H1 (cell line): ENCODE results near the gene THBD. TPM values are rescaled to one million over a fixed set of nuclear protein-coding genes. Genes with fewer than 3 reads are reported as not detected.

ENCODE experiments used
- CTCF ChIA-PET: fragments of 300-600 bp; sonication (Branson Sonifier 250); formaldehyde crosslinking; loops from one replicate; lab custom pipeline; 2021; ENCODE audit not compliant: partially characterized antibody; lab: Charles Lee
- POLR2A ChIA-PET: fragments of 300-600 bp; sonication (Branson Sonifier 250); formaldehyde crosslinking; loops from one replicate; lab custom pipeline; 2021; ENCODE audit warnings: inconsistent platforms; ENCODE audit not compliant: partially characterized antibody; lab: Charles Lee
- DNase-seq, 2 experiments: peaks; one replicate each; pipeline versions ENCODE4 v3.0.0 to v3.0.0-alpha.2; 2010 to 2022; ENCODE audit warnings: low spot score in 2 of 2, low read depth in 1 of 2, mixed read lengths in 1 of 2
- FAIRE-seq: peaks from 2 replicates; lab custom pipeline; 2011; peaks lifted over from hg19 to GRCh38; lab: Jason Lieb, UNC
- H2AFZ ChIP-seq: 2 replicates; pipeline ENCODE4 v1.8.1; 2012; ENCODE audit warnings: low read length, inconsistent platforms
- H2AK5ac ChIP-seq: 2 replicates; pipeline ENCODE4 v1.6.1; 2013; ENCODE audit warnings: low read depth, low read length
- H2BK120ac ChIP-seq: replicated peaks from 2 replicates; pipeline ENCODE3; 2013; ENCODE audit warnings: low read depth, low read length, inconsistent platforms
- H2BK12ac ChIP-seq: 2 replicates; pipeline ENCODE4 v1.6.1; 2013; ENCODE audit warnings: low read depth, low read length
- H2BK15ac ChIP-seq: 2 replicates; pipeline ENCODE4 v1.6.1; 2013; ENCODE audit warnings: low read length
- H2BK20ac ChIP-seq: 2 replicates; pipeline ENCODE4 v1.6.1; 2013; ENCODE audit warnings: low read length
- H2BK5ac ChIP-seq: 2 replicates; pipeline ENCODE4 v1.6.1; 2013; ENCODE audit warnings: low read depth, low read length
- H3K14ac ChIP-seq: 2 replicates; pipeline ENCODE4 v1.6.1; 2013; ENCODE audit warnings: inconsistent platforms; ENCODE audit not compliant: insufficient read length
- H3K18ac ChIP-seq: 2 replicates; pipeline ENCODE4 v1.6.1; 2013; ENCODE audit warnings: low read length; ENCODE audit errors: extremely low read depth
- H3K23ac ChIP-seq: 2 replicates; pipeline ENCODE4 v1.6.1; 2013; ENCODE audit warnings: inconsistent platforms; ENCODE audit not compliant: insufficient read length
- H3K23me2 ChIP-seq: 2 replicates; pipeline ENCODE4 v1.6.1; 2013; ENCODE audit warnings: low read depth, low read length
- H3K27ac ChIP-seq: 2 replicates; pipeline ENCODE4 v1.6.1; 2011; ENCODE audit warnings: low read depth, low read length, inconsistent platforms
- H3K27me3 ChIP-seq, 4 experiments: replicated peaks in 1 of 4; 1 replicate in 1 of 4; 2 replicates in 3 of 4; pipeline versions ENCODE4 v1.6.1 to v1.8.1; 2011 to 2013; ENCODE audit warnings: low read length in 3 of 4, mild to moderate bottlenecking in 3 of 4, inconsistent platforms in 2 of 4, mixed read lengths in 2 of 4, moderate library complexity in 1 of 4; ENCODE audit not compliant: control insufficient read depth in 3 of 4, insufficient read depth in 3 of 4; ENCODE audit errors: extremely low read depth in 1 of 4
- H3K36me3 ChIP-seq, 4 experiments: 2 replicates each; pipeline versions ENCODE4 v1.6.1 to v1.8.1; 2011 to 2013; ENCODE audit warnings: mild to moderate bottlenecking in 4 of 4, low read length in 3 of 4, moderate library complexity in 2 of 4, control low read depth in 1 of 4, inconsistent platforms in 1 of 4; ENCODE audit not compliant: insufficient read depth in 4 of 4, control insufficient read depth in 2 of 4
- H3K4ac ChIP-seq: replicated peaks from 2 replicates; pipeline ENCODE3; 2013; ENCODE audit warnings: low read length, low read depth, mixed read lengths, inconsistent platforms; ENCODE audit not compliant: insufficient read length
- H3K4me1 ChIP-seq, 4 experiments: replicated peaks in 1 of 4; 1 replicate in 1 of 4; 2 replicates in 3 of 4; pipeline versions ENCODE4 v1.6.1 to v1.8.1; 2011 to 2013; ENCODE audit warnings: low read length in 3 of 4, inconsistent platforms in 2 of 4, mixed read lengths in 1 of 4; ENCODE audit not compliant: insufficient read depth in 4 of 4, control insufficient read depth in 3 of 4
- H3K4me2 ChIP-seq, 2 experiments: 2 replicates each; pipeline versions ENCODE4 v1.6.1 to v1.8.1; 2011 to 2013; ENCODE audit warnings: low read depth in 2 of 2, low read length in 2 of 2, control low read depth in 1 of 2, inconsistent platforms in 1 of 2, mild to moderate bottlenecking in 1 of 2; ENCODE audit not compliant: insufficient read depth in 1 of 2
- H3K4me3 ChIP-seq, 4 experiments: fragments of 200-600, 300-600 bp in 1 of 4; sonication (generic), shearing (Covaris generic), sonication (Bioruptor Twin) in 1 of 4; 2 replicates each; pipeline versions ENCODE4 v1.5.1 to v1.8.1; 2011 to 2016; ENCODE audit warnings: low read length in 4 of 4, low read depth in 3 of 4, control low read depth in 2 of 4, inconsistent platforms in 2 of 4, mild to moderate bottlenecking in 2 of 4, mixed read lengths in 1 of 4, moderate library complexity in 1 of 4; ENCODE audit not compliant: insufficient read depth in 2 of 4; ENCODE audit errors: extremely low read depth in 1 of 4
- H3K56ac ChIP-seq: replicated peaks from 2 replicates; pipeline ENCODE3; 2013; ENCODE audit warnings: low read depth, mild to moderate bottlenecking, mixed read lengths, low read length, inconsistent platforms; ENCODE audit not compliant: insufficient read length
- H3K79me1 ChIP-seq: 2 replicates; pipeline ENCODE4 v1.6.1; 2013; ENCODE audit warnings: low read depth, low read length, control low read depth
- H3K79me2 ChIP-seq, 2 experiments: 2 replicates each; pipeline versions ENCODE4 v1.6.1 to v1.8.1; 2012 to 2013; ENCODE audit warnings: low read length in 2 of 2, mild to moderate bottlenecking in 2 of 2, inconsistent platforms in 1 of 2; ENCODE audit not compliant: insufficient read depth in 2 of 2, control insufficient read depth in 1 of 2
- H3K9ac ChIP-seq, 4 experiments: replicated peaks in 1 of 4; 1 replicate in 1 of 4; 2 replicates in 3 of 4; pipeline versions ENCODE4 v1.6.1 to v1.8.1; 2011 to 2013; ENCODE audit warnings: low read depth in 3 of 4, low read length in 3 of 4, control low read depth in 2 of 4, mild to moderate bottlenecking in 2 of 4, moderate library complexity in 2 of 4, inconsistent platforms in 1 of 4; ENCODE audit errors: extremely low read depth in 1 of 4
- H3K9me3 ChIP-seq, 2 experiments: 2 replicates each; pipeline versions ENCODE4 v1.6.1 to v1.8.1; 2012 to 2013; ENCODE audit warnings: mild to moderate bottlenecking in 2 of 2, moderate library complexity in 2 of 2, control low read depth in 1 of 2, inconsistent platforms in 1 of 2, low read depth in 1 of 2, low read length in 1 of 2, mixed read lengths in 1 of 2; ENCODE audit not compliant: insufficient read depth in 2 of 2
- H4K20me1 ChIP-seq, 2 experiments: replicated peaks in 1 of 2; 2 replicates each; pipeline versions ENCODE3 to v1.8.1; 2011 to 2013; ENCODE audit warnings: inconsistent platforms in 2 of 2, low read length in 2 of 2, mild to moderate bottlenecking in 1 of 2; ENCODE audit not compliant: insufficient read depth in 2 of 2, control insufficient read depth in 1 of 2
- H4K5ac ChIP-seq: 2 replicates; pipeline ENCODE4 v1.6.1; 2013; ENCODE audit warnings: low read length, low read depth, mixed read lengths, inconsistent platforms; ENCODE audit not compliant: insufficient read length
- H4K8ac ChIP-seq: 2 replicates; pipeline ENCODE4 v1.8.0; 2013; ENCODE audit warnings: mild to moderate bottlenecking, moderate library complexity, low read length, inconsistent platforms; ENCODE audit not compliant: insufficient read depth; ENCODE audit errors: extremely low read depth
- H4K91ac ChIP-seq: replicated peaks from 2 replicates; pipeline ENCODE3; 2013; ENCODE audit warnings: low read length, mixed read lengths, inconsistent platforms; ENCODE audit not compliant: insufficient read length
- CBX5 ChIP-seq: fragments of 300-800, 300-1000 bp; sonication (generic); IDR thresholded peaks from 2 replicates; pipeline ENCODE4 v1.7.1; 2016; ENCODE audit warnings: antibody characterized with exemption, low read length, low read depth
- CHD2 ChIP-seq: IDR thresholded peaks from 2 replicates; pipeline ENCODE4 v1.6.1; 2012; ENCODE audit warnings: low read length, improper control_type of control experiment
- CTBP2 ChIP-seq: IDR thresholded peaks from 2 replicates; pipeline ENCODE4 v1.7.0; 2011; ENCODE audit warnings: borderline replicate concordance, mild to moderate bottlenecking, moderate library complexity, mixed read lengths, low read length; ENCODE audit not compliant: insufficient read depth, insufficient read length
- FOSL1 ChIP-seq: IDR thresholded peaks from 2 replicates; pipeline ENCODE4 v1.6.1; 2011; ENCODE audit warnings: mild to moderate bottlenecking, low read depth, low read length, moderate library complexity; ENCODE audit not compliant: insufficient read depth
- GABPA ChIP-seq: IDR thresholded peaks from 2 replicates; pipeline ENCODE4 v1.6.1; 2011; ENCODE audit warnings: mild to moderate bottlenecking, low read length, moderate library complexity, borderline replicate concordance; ENCODE audit not compliant: insufficient read depth
- MAFK ChIP-seq: IDR thresholded peaks from 2 replicates; pipeline ENCODE4 v1.6.1; 2012; ENCODE audit warnings: low read depth, mild to moderate bottlenecking, improper control_type of control experiment, low read length
- PHF8 ChIP-seq: fragments of 200-600 bp; sonication (generic); conservative IDR thresholded peaks from 2 replicates; pipeline ENCODE4 v1.7.1; 2012; ENCODE audit warnings: low read depth, mild to moderate bottlenecking, inconsistent platforms, low read length, moderate library complexity
- POU5F1 ChIP-seq: IDR thresholded peaks from 2 replicates; pipeline ENCODE4 v1.6.1; 2011; ENCODE audit warnings: low read depth, mild to moderate bottlenecking, low read length, moderate library complexity
- RNF2 ChIP-seq: fragments of 200-900, 300-1000 bp; sonication (generic); IDR thresholded peaks from 2 replicates; pipeline ENCODE4 v1.7.1; 2016; ENCODE audit warnings: borderline replicate concordance, low read depth, mild to moderate bottlenecking, antibody characterized with exemption, low read length; ENCODE audit not compliant: poor library complexity, severe bottlenecking; ENCODE audit errors: missing control alignments
- SIN3A ChIP-seq, 2 experiments: IDR thresholded peaks in 1 of 2; conservative IDR thresholded peaks in 1 of 2; 2 replicates each; pipeline ENCODE4 v1.6.1; 2011 to 2012; ENCODE audit warnings: low read length in 2 of 2, improper control_type of control experiment in 1 of 2, low read depth in 1 of 2, mild to moderate bottlenecking in 1 of 2
- SP1 ChIP-seq: IDR thresholded peaks from 2 replicates; pipeline ENCODE4 v1.6.1; 2011; ENCODE audit warnings: low read depth, low read length
- TCF12 ChIP-seq: IDR thresholded peaks from 2 replicates; pipeline ENCODE4 v1.6.1; 2011; ENCODE audit warnings: low read depth, mild to moderate bottlenecking, low read length
- ZNF274 ChIP-seq: IDR thresholded peaks from 2 replicates; pipeline ENCODE4 v1.7.0; 2012; ENCODE audit warnings: low read length, borderline replicate concordance; ENCODE audit errors: extremely low read depth
- WGBS, 2 experiments: shearing (Covaris generic) in 1 of 2; methylation state at CpG; one replicate each; pipeline versions ENCODE4 v1.1.6 to v1.1.7; 2013 to 2015; ENCODE audit warnings: low lambda C conversion rate in 2 of 2, mixed read lengths in 2 of 2, inconsistent platforms in 1 of 2, low coverage in 1 of 2, missing lambda C conversion rate in 1 of 2; ENCODE audit not compliant: insufficient replicate concordance in 2 of 2, insufficient coverage in 1 of 2, insufficient read length in 1 of 2; ENCODE audit errors: extremely low coverage in 1 of 2, missing lambda C conversion rate in 1 of 2; 5-methylcytosine and 5-hydroxymethylcytosine counted together
- polyA plus RNA-seq, 7 experiments: library from polyadenylated mRNA; depleted of rRNA in 3 of 7; stranded (reverse) in 5 of 7; unstranded in 2 of 7; fragments of >200 nt in 5 of 7; fragments of 200-250 nt in 2 of 7; gene quantifications; 1 replicate in 5 of 7; 2 replicates in 1 of 7; 4 replicates in 1 of 7; pipeline versions ENCODE4 v1.2.1 to v1.2.3, GENCODE V29; 2011 to 2013; ENCODE audit warnings: missing spikeins in 2 of 7, mixed read lengths in 2 of 7
- total RNA-seq: library from RNA; stranded (reverse); fragmentation: NEBNext Ultra II Directional; extraction: Animal tissue kit (Norgen Biotek cat#: 25700); gene quantifications from 2 replicates; pipeline ENCODE4 v1.2.1, GENCODE V29; 2021

THBD gene
- total and polyA plus RNA-seq, 2 of the 8 experiments (the other 6 are each of a cell fraction or from before 2014, with no cell fraction given) = 0.21 to 0.43 TPM

DNA sequence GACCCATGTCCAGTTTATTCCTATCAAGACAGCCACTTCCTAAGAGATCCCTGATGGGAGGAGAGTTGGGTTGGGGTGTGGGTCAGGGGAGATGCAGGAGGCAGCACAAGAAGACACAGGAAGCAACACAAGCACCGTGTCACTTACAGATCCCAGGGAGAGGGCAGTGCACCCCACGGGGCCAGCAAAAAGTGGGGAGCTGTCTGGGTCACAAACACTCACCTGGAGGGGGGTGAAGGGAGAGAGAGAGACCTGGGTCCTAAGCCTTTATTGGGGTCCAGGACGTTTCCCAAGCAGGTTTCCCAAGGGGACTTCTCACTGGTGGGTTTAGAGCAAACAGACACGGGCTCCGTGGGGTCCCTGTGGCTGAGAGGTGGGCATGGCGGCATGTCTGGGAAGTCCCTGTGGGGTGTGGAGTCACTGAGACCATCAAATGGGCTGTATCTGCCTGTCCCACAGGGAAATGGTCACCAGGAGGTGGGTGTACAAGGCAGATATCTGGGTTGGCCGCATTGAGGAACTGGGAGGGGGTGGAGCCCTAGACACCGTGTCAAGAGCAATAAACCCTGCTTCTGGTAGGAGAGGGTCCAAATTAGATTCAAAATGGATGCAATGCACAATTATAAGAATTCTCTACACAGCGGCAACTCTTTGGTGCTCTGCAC, 38.2 kb upstream of the THBD start:
- Histone ChIP-seq H2AK5ac (no peak overlapping the region), H3K4ac (no peak overlapping the region), H2BK20ac (no peak overlapping the region), H3K79me2 (no peaks in the 10 kb centered on the region), H2AFZ (no peak overlapping the region), H4K5ac (no peak overlapping the region), H4K20me1 (no peaks in the 10 kb centered on the region), H3K56ac (no peak overlapping the region), H3K9me3 (no peaks in the 10 kb centered on the region), H3K27me3 (no peaks in the 10 kb centered on the region), H3K36me3 (no peaks in the 10 kb centered on the region), H2BK12ac (no peak overlapping the region), H2BK120ac (no peak overlapping the region), H2BK5ac (no peak overlapping the region), H3K4me2 (no peak overlapping the region), H2BK15ac (no peak overlapping the region), H4K8ac (no peak overlapping the region), H4K91ac (no peak overlapping the region), H3K14ac (no peak overlapping the region), H3K9ac (no peak overlapping the region), H3K23ac (no peak overlapping the region), H3K4me3 (no peak overlapping the region), H3K18ac (no peak overlapping the region), H3K4me1 (peaks cover 0 to 9% (median 5%) of the 10 kb centered on the region in 4 experiments; a peak in 5 of 7 replicates), H3K23me2 (no peaks in the 10 kb centered on the region), H3K79me1 (no peaks in the 10 kb centered on the region), H3K27ac (no peak overlapping the region)
- POLR2A ChIA-PET = no interaction called here
- 91% methylated on average over 9 of the region's 9 CpGs; no CpG with 5 or more reads in 1 of the 2 experiments for WGBS, 2 experiments
- DNase-seq (no peak), FAIRE-seq (no peak)
- CTCF ChIA-PET = no interaction called here
- TF ChIP-seq GABPA = no peak
- TF ChIP-seq POU5F1 = no peak
- TF ChIP-seq RNF2 = no peak
- no peak for TF ChIP-seq CTBP2
- TF ChIP-seq SIN3A (conservative IDR thresholded peaks at IDR 0.05 in 1 of 2, IDR thresholded peaks at IDR 0.05 in 1 of 2; ENCODE audit: low read depth in 1 of 2, low read length in 2 of 2) = no peak
- no peak for TF ChIP-seq CHD2
- TF ChIP-seq PHF8 = no peak
- TF ChIP-seq ZNF274 = no peak
- no peak for TF ChIP-seq TCF12
- no peak for TF ChIP-seq CBX5
- TF ChIP-seq SP1 = no peak
- no peak for TF ChIP-seq FOSL1
- TF ChIP-seq MAFK = no peak
